Measurements from ENCODE around the gene SDHAF2.
"Not testable (repeated sequence)": the region's sequence is repeated elsewhere in the genome, so short reads cannot be mapped to it uniquely, and the experiment has no call there.

SDHAF2 gene

GRCh38 chr11:61429691-61430582 is at the start of gene SDHAF2, which contains the start of gene CPSF7:
Gene SDHAF2, plus strand, starts transcription at chr11:61430124. Its CDS starts 23 bp downstream, at chr11:61430147.
Gene CPSF7, minus strand, starts transcription at chr11:61429975. Its CDS starts 740 bp downstream, at chr11:61429235.
- FAIRE-seq (no peak), DNase-seq (ENCODE audit: insufficient read length, low spot score) (peak; percentile 75)
- TF ChIP-seq CTCF (IDR thresholded peaks at IDR 0.05; ENCODE audit: insufficient read depth, missing control alignments) = no peak

- DNase-seq (ENCODE audit: insufficient read length, low spot score) (no peak), FAIRE-seq (no peak)
- no peak for TF ChIP-seq CTCF (IDR thresholded peaks at IDR 0.05; ENCODE audit: insufficient read depth, missing control alignments)
Observed at GRCh38 chr11:61380884-61381283, 49.0 kb upstream of the SDHAF2 start.

GRCh38 chr11:61383859-61384258 is 46.1 kb upstream of the SDHAF2 start:
- not testable (repeated sequence) for FAIRE-seq; DNase-seq (ENCODE audit: insufficient read length, low spot score)

GRCh38 chr11:61384271-61385242 is 45.4 kb upstream of the SDHAF2 start:
- peak; percentile 36 for TF ChIP-seq CTCF (IDR thresholded peaks at IDR 0.05; ENCODE audit: insufficient read depth, missing control alignments)
- no peak for DNase-seq (ENCODE audit: insufficient read length, low spot score)
- no peak for FAIRE-seq

GRCh38 chr11:61390161-61390560 is 39.8 kb upstream of the SDHAF2 start:
- no peak for TF ChIP-seq CTCF (IDR thresholded peaks at IDR 0.05; ENCODE audit: insufficient read depth, missing control alignments)
- DNase-seq (ENCODE audit: insufficient read length, low spot score) = no peak
- no peak for FAIRE-seq

GRCh38 chr11:61392981-61393595 is 36.8 kb upstream of the SDHAF2 start:
- FAIRE-seq (no peak), DNase-seq (ENCODE audit: insufficient read length, low spot score) (no peak)
- peak; percentile 17 for TF ChIP-seq CTCF (IDR thresholded peaks at IDR 0.05; ENCODE audit: insufficient read depth, missing control alignments)

GRCh38 chr11:61401173-61401572 is 28.8 kb upstream of the SDHAF2 start:
- no peak for TF ChIP-seq CTCF (IDR thresholded peaks at IDR 0.05; ENCODE audit: insufficient read depth, missing control alignments)
- no peak for FAIRE-seq

More at GRCh38 chr11:61401173-61401572, 28.8 kb upstream of the SDHAF2 start:
- DNase-seq (ENCODE audit: insufficient read length, low spot score) = no peak

All from D721Med (cell line).